ENCODE data around the gene MEIS1.

Gene MEIS1

GRCh38 chr2:66574701-66575624, 140.0 kb downstream of the MEIS1 start:
- H3K4me3 ChIP-seq (replicated peaks; ENCODE audit: low read depth, low read length) = peak overlapping the region; percentile 40
- peak; percentile 59 for DNase-seq (ENCODE audit: extremely low read depth, low read depth)

DNA sequence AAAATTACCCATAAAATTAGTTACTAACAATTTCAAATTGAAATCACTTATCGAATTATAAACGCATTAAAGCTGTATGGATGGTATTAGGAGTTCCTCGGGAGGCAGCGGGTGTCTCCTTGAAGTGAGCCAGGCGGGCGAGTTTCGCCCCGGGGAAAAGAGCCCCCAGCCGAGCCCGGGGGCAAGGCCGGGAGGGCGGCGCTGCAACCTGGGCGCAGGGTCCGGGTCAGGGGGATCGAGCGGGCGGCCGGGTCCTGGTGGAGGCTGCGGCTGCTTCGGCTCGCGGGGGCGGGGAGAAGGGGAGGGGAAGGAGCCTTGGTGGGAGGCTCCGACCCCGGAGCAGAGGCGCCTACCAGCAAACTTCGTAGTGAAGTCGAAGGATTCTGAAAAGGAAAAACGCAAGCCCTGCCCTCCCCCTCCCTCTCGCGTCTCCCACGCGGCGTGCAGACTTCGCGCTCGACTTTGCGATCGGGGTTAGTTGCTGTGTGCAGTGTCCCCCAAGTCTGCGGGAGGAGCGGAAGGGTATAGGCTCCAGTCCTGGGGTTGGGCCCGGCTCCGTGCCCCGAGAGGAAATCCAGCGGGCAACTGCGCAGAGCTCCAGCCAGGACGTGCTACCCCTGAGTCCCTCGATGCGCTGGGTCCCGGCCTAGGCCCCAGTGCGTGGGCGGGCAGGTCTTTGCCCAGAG, 140.8 kb downstream of the MEIS1 start:
- no peak for TF ChIP-seq CTCF (IDR thresholded peaks at IDR 0.05; ENCODE audit: low read depth, low read length, missing control alignments)
- peak overlapping the region; percentile 40 for H3K4me3 ChIP-seq (replicated peaks; ENCODE audit: low read depth, low read length)
- DNase-seq (ENCODE audit: extremely low read depth, low read depth) = no peak

More at GRCh38 chr2:66574701-66575624, 140.0 kb downstream of the MEIS1 start:
- peak; percentile 42 for TF ChIP-seq CTCF (IDR thresholded peaks at IDR 0.05; ENCODE audit: low read depth, low read length, missing control alignments)

- no peak for TF ChIP-seq CTCF (IDR thresholded peaks at IDR 0.05; ENCODE audit: low read depth, low read length, missing control alignments)
- H3K4me3 ChIP-seq (replicated peaks; ENCODE audit: low read depth, low read length) = peak overlapping the region; percentile 40
- DNase-seq (ENCODE audit: extremely low read depth, low read depth) = no peak
These were observed 141.3 kb downstream of the MEIS1 start for GRCh38 chr2:66576311-66576560.

- H3K4me3 ChIP-seq (replicated peaks; ENCODE audit: low read depth, low read length) = peak overlapping the region; percentile 40
- DNase-seq (ENCODE audit: extremely low read depth, low read depth) = no peak
- TF ChIP-seq CTCF (IDR thresholded peaks at IDR 0.05; ENCODE audit: low read depth, low read length, missing control alignments) = no peak
These were observed 141.8 kb downstream of the MEIS1 start for GRCh38 chr2:66576561-66577320.

DNA sequence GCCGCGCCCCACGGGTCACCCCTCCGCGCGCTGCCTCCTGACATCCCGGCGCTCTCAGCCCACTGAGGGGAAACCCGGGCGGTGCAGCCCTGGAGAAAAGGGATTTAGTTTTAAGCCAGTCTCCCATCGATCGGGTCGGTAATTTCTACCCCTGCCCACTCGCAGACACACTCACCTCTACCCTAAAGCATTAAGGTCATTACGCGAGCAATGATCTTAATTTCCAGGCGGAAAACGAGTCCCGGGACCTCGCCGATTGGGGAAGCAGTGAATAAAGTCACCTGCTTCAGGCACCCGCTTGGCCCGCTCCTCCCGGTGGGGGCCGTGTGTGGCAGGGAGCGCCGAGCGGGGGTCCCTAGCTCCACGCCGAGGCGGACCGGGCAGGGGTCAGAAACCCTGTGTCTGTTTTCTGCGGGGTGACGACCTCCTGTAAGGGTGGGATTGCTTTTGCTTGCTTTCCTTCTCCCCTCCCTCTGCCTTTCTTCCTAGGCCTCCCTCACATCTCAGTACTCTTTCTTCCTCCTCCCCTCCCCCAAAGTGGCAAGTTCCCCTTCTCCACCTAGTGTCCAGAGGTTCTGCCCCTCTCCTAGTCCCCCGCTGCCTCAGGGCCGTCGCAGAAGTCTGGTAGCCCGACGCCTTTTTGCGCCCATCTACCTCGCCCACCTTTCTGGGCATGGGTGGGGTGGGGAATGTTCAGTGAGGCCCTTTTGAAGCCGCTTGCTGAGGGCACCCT, 142.6 kb downstream of the MEIS1 start:
- no peak overlapping the region; the same call in 1 of the 2 replicates for H3K4me3 ChIP-seq (replicated peaks; ENCODE audit: low read depth, low read length)
- DNase-seq (ENCODE audit: extremely low read depth, low read depth) = no peak
- no peak for TF ChIP-seq CTCF (IDR thresholded peaks at IDR 0.05; ENCODE audit: low read depth, low read length, missing control alignments)

GRCh38 chr2:66578054-66578686, 143.2 kb downstream of the MEIS1 start:
- no peak overlapping the region for H3K4me3 ChIP-seq (replicated peaks; ENCODE audit: low read depth, low read length)
- no peak for DNase-seq (ENCODE audit: extremely low read depth, low read depth)
- no peak for TF ChIP-seq CTCF (IDR thresholded peaks at IDR 0.05; ENCODE audit: low read depth, low read length, missing control alignments)
